NK-92 (cell line): Measurements from ENCODE around the gene MRPL14.

ENCODE experiments used
- DNase-seq: peaks from one replicate; lab custom pipeline; 2025; ENCODE audit not compliant: unreplicated experiment; lab: John Stamatoyannopoulos, UW

Gene MRPL14

GRCh38 chr6:44067173-44068139, 59.8 kb downstream of the MRPL14 start:
- no peak for DNase-seq

GRCh38 chr6:44066394-44067172, 60.7 kb downstream of the MRPL14 start:
- DNase-seq, result no peak

DNA sequence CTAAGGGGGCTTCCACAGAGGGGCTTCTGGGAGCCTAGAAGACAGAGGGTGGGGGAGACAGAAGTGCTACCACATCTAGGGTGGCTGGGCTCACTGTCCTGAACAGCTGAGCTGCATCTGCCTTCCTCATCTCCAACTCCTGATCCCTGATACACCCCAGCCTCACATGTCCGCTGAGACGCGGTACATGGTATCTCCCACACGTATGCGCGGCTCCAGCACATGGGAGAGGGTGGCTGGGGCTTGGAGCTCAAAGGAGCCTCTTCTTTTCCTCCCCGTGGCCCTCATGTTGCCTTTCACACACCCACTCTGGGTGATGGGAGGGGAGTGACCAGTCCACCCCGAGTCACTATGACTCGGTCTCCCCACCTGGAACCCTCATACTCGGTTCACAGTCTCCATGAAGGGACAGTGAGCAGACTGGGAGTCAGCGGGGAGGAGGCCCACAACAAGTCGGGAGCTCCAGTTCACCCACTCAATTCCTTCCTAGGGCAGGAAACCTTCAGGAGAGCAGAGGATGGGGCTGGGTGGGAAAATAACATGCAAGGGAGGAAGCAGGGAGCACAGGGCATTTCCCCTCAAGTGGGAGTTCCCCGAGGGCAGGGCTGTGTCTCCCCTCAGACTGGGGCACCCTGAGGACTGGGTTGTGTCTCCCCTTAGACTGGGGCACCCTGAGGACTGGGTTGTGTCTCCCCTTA, 61.7 kb downstream of the MRPL14 start:
- no peak for DNase-seq

DNA sequence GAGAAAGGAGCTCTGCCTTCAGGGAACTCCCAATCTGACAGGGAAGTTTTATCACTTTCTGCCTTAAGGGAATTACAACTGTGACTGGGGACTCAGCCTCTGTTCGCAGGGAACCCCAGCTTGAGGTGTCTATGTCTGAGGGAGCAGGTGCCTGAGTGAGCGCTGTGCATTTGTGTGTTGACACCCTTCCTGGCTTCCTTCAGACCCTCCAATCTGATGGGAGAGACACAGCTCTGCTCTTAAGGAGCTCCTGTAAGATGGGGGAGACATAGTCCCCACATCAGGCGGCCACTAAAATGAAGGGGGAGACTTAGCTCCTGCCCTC, 62.3 kb downstream of the MRPL14 start:
- DNase-seq, result no peak

GRCh38 chr6:44064089-44064947, 62.9 kb downstream of the MRPL14 start:
- no peak for DNase-seq

- DNase-seq, result no peak
These were observed 63.6 kb downstream of the MRPL14 start for GRCh38 chr6:44063561-44064059.
